GM19438 (cell line): ENCODE results near the gene KCNE3.

Experiments used
- ATAC-seq: cut with Tn5 transposase; IDR thresholded peaks from one replicate; pipeline ENCODE4 v1.9.1; 2021; ENCODE audit warnings: low read depth; ENCODE audit not compliant: unreplicated experiment

The KCNE3 gene

GRCh38 chr11:74473382-74474173, 6.2 kb upstream of the KCNE3 start:
- no peak for ATAC-seq

GRCh38 chr11:74471668-74472429, 4.5 kb upstream of the KCNE3 start:
- ATAC-seq, result no peak

DNA sequence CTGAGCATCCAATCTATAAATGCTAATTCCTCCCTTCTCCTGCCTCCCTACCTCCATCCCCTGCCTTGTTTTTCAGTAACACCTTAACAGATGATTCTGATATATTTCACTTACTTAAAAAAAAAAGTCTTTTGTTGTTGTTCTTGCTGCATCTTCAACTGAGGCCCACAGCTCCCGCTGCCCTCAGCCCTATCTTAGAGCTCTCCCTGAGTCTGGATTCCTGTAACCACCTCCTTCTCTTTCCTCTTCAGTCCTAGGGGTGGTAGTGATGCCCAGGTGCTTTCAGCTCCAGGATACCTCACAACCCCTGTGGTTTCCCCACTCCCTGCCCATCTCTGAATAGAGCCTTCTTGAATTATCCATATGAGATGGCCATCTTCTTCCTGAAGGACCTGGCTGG, 3.7 kb upstream of the KCNE3 start:
- no peak for ATAC-seq

DNA sequence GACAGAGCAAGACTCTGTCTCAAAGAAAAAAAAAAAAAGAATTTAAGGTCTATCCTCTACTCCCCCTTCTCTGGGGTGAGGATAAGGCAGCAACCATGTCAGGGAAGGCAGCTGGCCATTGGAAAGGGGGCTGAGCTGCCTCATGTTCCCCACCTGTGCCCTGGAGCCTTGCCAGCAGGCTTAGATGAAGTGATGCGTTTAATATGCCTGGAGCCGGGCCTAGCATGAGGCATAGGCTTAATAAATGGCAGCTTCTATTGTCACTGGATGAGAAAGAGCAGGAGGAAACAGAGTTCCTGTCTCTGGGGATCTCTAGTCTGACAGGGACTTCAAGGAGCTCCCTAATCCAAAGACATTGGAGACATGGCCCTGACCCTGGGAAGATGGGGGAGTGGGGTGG, 3.2 kb upstream of the KCNE3 start:
- ATAC-seq, result no peak

DNA sequence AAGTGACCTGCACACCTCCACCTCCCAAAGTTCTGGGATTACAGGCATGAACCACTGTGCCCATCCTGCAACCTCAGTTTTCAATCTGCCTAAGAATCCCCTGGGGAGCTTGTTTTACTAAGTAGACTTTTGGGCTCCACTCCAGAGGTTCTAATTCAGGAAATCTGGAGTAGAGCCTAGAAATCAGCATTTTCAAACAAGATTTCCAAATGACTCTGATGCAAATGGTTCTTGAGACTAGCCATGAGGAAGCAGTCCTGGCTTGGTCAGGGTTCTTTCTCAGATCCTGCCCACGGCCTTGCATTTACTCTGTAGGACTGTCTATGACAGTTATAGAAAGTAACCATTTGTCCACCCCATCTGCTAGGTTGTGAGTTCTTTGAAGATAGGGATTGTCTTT, 1.6 kb upstream of the KCNE3 start:
- no peak for ATAC-seq

- no peak for ATAC-seq
Observed at GRCh38 chr11:74468521-74468920, 1.2 kb upstream of the KCNE3 start.

GRCh38 chr11:74468058-74468457, 709 bp upstream of the KCNE3 start:
- ATAC-seq, result no peak

DNA sequence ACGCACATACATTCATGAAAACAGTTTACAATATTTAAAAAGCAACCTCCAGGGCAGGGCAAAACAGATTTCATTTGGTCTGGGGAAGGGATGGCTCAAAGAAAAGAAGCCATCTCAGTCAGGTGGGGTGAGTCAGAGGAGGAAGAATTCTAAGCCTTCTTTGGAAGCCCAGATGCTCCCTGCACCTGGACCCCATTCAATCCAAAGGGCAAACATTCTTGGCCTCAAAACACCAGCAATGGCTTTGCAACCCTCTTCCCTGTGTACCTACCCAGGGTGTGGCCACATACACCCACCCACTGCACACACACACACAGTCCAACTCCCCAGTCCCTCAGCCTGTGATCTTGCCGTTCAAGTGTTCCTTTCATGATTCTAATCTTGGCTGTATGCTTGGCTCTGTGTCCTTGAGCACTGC, 2.0 kb downstream of the KCNE3 start:
- no peak for ATAC-seq

DNA sequence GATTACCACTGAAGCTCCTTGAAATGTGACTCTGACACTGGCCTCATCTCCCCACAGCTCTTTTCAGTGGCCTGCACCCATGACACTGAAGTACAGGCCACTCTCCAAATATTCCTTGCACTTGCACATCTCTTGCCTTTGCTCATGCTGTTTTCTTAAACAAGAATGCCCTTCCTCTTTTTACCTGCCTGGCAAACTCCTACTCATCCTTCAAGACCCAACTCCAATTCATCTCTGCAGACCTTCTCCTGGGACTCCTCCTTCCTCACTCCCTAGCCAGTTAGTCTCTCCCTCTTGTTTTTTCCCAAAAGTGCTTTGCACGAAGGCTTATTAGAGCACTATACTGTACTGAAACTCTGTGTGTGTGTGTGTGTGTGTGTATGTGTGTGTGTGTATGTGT, 2.6 kb downstream of the KCNE3 start:
- no peak for ATAC-seq

DNA sequence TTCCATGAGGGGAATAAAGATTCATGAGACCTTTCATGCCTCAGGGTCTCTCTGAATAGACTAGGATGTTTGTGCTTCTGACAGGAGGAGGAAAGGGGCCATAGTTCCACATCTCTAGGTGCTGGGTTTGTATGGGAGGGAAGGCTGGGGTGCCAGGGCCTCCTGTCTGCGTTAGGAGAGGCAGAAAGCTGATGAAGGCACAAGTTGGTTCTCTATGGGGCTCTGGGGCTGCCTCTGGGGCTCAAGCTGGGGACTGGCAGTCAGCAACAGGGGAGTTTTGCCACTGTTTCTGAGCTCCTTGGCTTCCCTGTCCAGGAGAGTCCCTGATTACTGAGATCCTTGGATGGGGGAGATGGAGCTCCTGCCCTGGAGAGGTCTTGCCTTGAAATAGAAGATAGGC, 4.1 kb downstream of the KCNE3 start:
- no peak for ATAC-seq

GRCh38 chr11:74462631-74463030, 4.7 kb downstream of the KCNE3 start:
- no peak for ATAC-seq

GRCh38 chr11:74462009-74462408, 5.3 kb downstream of the KCNE3 start:
- no peak for ATAC-seq

DNA sequence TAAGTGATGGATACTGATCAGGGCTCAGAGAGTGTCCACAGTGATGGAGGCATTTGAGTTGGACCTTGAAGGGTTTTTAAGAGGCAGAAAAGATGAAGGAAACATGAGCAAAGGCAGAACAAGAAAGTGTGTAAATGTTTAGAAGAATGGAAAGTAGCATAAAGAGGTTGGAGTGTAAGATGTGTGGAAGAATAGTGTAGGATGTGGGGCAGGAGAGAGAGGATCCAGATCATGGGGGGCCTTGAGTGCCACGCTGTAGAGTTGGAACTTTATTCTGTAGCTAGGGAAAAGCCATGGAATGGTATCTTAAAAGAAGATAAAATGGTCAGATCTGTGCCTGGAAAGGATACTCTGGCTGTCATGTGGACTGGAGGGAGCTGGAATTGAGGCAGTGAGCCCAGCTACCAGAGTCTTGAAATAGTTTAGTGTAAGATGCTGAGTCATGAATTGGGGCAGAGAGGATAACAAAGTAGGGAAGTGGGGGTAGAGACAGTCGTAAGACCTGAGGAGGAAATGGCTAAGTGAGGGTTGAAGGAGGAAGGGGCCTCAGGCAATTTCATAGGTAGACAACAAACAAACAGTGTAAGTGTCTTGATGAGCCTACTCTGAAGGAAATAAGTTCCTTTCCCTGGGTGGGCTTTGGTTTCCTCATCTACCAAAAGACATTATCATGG, 6.7 kb downstream of the KCNE3 start:
- no peak for ATAC-seq

DNA sequence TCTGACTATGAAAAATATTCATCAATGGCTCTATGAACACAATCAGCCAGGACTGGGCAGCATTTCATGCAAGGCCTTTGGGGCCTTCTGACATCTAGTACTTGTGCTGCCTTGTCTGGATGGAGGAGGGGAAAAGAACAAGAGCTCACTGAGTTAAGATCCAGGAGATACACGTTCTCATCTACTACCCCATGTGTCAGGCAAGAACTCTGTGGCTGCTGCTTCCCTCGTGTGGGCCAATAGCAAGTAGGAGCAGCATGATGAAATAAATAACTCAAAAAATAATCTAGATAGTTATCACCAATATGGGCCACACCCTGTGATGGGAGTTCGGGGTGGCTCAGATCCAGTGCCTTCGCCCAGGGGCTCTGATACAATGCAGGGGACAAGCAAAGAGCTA, 7.3 kb downstream of the KCNE3 start:
- no peak for ATAC-seq

DNA sequence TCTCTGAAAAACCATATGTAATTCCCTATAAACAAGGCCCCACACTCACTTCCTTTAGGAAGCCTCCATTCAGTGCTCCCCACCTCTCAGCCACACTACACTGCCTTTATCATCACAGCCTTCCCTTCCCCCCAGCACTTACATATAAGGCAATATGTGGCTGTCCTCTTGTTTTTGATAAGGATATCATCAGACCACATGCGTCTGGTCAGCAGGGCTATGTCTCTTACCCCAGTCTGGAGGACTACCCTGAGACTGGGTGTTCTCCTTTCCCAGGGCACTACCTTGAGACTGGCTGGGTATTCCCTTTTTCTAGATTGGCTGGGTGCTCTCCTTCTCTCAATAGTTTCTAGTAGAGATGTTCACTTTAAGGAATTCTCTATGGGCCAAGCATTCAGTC, 7.8 kb downstream of the KCNE3 start:
- ATAC-seq, result no peak

DNA sequence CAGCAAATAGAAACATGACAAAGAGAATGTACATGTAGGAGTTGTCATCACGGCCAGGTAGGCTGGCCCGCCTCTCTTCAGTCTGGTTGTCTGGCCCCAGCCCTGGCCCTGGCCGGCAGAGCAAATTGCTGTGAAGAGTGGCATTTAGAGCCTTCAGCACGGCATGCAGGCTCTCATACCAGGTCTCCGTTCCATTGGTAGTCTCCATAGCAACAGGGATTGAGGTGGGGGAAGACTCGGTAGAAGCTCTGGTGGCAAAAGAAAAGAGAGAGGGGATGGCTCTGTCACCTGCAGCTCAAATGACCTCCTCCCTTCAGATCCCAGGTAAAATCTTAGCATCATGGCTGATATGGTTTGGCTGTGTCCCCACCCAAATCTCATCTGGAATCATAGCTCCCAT, 10.0 kb downstream of the KCNE3 start:
- no peak for ATAC-seq

GRCh38 chr11:74453373-74453975, 13.9 kb downstream of the KCNE3 start:
- ATAC-seq, result no peak

GRCh38 chr11:74452366-74452765, 15.0 kb downstream of the KCNE3 start:
- no peak for ATAC-seq

DNA sequence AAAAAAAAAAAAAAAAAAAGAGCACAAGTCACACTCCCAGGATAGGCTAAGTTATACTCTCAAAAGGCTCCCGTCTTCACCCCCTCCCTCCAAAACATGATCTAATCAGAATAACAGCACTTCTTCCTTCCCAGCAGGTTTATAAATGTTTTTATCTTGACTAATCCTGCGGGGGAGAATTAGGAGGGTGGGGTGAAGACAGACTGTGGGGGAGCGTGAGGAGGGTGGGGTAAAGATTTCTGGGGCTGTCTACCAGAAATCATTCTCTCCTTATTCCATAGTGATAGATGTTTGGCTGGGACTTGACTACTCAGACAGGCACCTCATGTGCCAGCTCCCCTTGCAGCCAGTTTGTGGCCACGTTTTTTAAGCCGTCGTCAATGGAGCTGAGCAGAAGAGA, 17.0 kb downstream of the KCNE3 start:
- ATAC-seq, result no peak

DNA sequence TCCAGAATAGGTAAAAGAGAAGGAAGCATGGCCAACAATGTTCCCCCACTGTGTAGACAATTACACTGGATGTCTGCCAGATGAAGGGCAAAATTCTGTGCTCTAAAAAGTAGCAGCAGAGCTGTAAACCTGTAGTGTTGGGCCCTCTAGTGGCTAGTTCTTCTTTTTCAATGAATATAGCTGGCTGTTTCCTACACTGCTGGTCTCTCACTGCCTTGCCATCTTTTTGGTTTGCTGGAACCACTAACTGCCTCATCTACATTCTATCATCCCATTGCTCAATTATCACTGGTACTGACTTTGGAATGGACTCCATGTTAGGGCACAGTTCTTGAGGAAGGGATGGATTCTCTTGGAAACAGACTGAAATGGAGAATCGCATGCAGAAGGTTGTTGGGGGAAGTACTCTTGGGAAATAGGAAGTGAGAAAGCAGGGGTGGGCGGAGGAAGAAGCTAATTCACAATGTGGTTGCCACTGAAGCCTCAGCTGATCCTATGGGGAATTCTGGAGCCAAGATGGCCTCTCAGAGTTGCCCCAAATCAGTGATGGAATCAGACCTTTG, 17.9 kb downstream of the KCNE3 start:
- ATAC-seq, result no peak

- no peak for ATAC-seq
Observed at GRCh38 chr11:74447720-74448119, 19.6 kb downstream of the KCNE3 start.
